HG03469 (cell line): ENCODE data around the gene SPATA46.
"Not testable (repeated sequence)": the region's sequence is repeated elsewhere in the genome, so short reads cannot be mapped to it uniquely, and the experiment has no call there.

ENCODE experiments used
- ATAC-seq: cut with Tn5 transposase; IDR thresholded peaks from one replicate; pipeline ENCODE4 v1.9.1; 2021; ENCODE audit warnings: mild to moderate bottlenecking, moderate library complexity, moderate number of reproducible peaks; ENCODE audit not compliant: unreplicated experiment

SPATA46 gene, protein sequence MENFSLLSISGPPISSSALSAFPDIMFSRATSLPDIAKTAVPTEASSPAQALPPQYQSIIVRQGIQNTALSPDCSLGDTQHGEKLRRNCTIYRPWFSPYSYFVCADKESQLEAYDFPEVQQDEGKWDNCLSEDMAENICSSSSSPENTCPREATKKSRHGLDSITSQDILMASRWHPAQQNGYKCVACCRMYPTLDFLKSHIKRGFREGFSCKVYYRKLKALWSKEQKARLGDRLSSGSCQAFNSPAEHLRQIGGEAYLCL

DNA sequence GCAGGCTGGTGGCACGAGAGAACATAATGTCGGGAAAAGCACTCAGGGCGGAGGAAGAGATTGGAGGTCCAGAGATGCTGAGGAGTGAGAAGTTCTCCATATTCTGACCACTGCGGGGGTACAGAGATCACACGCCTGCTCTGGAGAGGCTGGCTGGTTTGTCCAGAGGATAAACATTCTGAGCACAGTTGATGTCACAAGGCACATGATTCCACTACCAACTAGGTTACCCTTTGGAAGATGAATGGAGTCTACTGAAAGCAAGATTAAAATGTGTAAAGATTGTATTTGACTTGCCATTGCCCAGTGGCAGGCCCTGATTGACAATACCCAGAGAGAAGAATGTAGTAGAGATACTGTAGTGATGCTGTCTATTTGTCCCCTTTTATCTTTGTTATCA lies at the start of gene SPATA46:
SPATA46 (minus strand) TSS at position 164 of the 400 bp plus-strand sequence; CDS start at position 100, 64 bp downstream.
- ATAC-seq: no peak

DNA sequence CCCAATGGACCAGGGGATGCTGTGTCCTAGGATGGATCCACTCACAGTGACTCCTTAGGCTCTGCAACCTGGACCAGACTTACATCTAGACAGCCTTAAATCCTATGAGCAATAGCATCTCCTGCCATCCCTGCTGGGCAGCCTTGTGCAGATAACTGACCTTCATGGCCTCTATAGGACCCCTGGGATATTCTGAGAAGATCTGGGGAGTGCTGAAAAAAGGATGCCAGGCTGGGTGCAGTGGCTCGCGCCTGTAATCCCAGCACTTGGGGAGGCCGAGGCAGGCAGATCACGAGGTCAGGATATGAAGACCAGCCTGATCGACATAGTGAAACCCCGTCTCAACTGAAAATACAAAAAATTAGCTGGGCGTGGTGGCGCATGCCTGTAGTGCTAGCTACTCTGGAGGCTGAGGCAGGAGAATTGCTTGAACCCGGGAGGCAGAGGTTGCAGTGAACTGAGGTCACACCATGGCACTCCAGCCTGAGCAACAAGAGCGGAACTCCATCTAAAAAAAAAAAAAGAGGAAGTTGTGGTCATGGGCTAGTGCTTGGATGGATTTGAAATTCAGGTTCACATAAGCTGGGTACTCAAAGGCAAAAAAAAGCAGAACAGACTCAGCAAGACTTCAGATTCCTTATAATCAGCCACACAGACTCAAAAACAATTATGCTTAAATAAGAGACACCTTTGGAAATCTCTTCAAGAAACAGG lies 46.2 kb upstream of the SPATA46 start:
- no peak for ATAC-seq

DNA sequence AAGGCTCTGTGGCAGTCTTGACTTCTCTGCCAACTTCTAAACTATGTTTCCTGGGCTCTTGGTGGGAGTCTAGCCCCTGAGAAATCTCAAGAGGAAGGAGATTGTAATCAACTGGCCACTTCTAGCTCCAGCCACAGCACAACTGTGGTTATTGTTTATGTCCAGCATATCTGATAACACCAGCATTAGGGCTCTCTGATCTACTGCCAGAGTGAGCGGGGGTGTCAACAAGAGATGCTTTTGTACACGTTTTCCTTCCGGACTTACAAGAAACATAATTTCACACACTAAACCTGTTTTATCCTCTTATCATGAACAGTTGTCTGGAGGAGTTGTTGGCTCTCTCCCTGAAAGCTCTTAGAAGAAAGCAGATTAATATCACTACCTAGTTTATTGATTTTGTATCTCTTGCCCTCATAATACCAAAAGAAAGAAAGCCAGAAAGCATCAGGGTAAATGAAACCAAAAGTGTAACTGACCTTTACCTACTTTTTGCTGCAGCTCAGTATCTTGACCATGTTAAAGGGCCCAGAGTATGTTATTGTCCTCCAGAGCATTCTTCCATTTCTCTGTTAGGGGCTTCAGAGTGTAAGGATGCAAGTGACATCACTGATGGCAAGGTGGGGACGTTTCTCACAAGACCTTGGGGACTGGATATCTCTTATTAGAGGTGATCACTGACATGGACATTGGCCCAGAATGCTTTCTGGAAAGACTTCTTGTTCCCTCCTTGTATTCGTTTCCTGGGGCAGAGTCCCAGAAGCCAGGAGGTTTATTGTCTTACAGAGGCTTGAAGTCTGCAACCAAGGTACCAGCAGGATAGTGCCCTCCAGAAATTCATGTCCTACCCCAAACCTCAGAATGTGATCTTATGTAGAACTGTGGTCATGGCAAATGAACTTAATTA lies 44.9 kb upstream of the SPATA46 start:
- no peak for ATAC-seq

DNA sequence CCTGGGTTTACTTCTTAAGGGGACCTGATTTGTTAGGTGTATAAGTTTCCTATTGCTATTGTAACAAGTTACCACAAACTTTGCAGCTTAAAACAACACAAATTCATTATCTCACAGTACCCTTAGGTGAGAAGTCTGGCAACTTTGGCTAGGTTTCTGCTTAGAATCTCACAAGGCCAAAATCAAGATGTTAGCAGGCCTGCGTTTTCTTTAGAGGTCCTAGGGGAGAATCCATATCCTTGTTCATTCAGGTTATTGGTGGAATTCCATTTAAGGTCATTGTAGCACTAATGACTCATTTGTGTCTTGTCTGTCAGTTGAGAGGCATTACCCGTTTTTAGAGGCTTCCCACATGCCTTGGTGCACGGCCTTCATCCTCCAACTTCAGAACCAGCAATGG lies 43.5 kb upstream of the SPATA46 start:
- no peak for ATAC-seq

DNA sequence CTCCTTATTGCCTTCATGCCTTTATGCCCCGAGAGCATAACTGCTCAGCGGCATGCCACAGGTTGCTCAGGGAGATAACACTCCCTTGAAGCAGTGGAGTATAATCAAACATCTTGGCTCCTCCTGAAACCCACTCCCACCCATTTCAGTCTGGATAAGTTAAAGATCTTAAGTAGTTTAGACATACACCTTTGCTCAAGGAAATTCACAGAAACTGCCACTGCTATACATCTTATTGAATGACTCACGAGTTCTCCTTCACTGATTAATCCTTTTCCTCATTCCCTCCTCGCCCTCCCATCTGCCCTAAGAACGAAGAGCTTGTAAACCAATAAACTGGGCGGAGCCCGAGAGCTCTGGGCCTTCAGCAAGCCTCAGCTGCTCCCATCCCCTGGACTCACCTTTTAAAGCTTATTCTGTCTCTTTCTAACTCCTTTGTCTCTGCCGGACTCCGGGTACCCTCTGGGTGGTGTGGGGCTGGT lies 42.8 kb upstream of the SPATA46 start:
- ATAC-seq: not testable (repeated sequence)

DNA sequence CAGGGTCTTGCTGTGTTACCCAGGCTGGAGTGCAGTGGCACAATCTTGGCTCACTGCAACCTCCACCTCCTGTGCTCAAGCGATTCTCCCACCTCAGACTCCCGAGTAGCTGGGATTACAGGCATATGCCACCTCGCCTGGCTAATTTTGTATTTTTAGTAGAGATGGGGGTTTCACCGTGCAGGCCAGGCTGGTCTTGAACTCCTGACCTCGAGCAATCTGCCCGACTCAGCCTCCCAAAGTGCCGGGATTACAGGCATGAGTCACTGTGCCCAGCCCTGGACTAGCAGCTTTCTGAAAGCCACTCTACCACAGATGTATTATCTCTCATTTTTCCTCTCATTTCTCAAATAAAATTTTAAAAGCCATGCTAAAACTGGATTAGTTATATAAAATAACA lies 41.9 kb upstream of the SPATA46 start:
- not testable (repeated sequence) for ATAC-seq

DNA sequence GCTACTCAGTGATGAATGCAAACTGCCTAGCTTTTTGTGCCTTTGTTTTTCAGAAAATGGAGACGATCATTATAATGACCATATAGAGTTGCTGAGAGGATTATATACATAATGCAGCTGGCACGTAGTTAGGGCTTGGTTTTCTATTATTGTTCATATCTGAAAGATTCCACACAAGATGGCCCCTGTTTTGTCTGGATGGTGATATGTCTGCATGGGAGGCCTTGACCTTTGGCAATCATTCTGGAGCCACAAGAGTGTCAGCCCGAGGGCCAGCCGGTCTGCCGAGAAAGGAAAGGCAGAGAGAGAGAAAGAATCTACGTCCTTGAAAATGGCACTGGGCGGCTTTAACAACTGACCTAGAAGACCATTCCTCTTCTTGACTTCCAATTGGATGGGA lies 41.0 kb upstream of the SPATA46 start:
- no peak for ATAC-seq

DNA sequence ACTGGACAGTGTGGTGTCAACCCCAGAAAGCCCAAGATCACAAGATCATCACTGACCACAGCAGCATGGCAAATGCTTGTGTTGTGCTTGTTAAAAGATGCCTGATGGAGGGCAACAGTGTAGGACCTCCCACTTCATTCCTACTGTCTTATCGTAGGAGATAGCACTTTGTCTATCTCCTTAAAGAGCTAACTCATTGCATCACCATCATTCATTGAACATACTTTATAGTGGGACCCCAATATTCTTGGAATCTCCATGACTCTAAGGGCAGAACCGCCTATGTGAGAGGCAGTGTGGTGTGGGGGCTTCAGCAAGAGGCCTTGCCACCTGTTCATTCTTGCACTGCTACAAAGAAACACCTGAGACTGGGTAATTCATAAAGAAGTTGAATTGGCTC lies 40.3 kb upstream of the SPATA46 start:
- no peak for ATAC-seq

DNA sequence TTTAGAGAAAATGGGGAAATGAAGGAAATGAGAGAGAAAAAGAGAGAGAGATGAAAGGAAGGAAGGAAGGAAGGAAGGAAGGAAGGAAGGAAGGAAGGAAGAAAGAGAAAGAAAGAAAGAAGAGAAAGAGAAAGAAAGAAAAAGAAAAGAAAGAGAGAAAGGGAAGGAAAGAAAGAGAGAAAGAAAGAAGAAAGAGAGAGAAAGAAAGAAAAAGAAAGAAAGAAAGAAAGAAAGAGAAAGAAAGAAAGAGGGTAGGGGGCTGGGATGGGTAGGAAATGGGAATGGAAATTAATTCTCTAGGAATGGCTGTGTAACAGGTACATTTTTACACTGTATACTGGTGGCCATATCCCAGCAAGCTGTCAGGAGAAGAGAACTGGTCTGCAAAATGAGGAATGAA lies 39.6 kb upstream of the SPATA46 start:
- ATAC-seq: no peak

DNA sequence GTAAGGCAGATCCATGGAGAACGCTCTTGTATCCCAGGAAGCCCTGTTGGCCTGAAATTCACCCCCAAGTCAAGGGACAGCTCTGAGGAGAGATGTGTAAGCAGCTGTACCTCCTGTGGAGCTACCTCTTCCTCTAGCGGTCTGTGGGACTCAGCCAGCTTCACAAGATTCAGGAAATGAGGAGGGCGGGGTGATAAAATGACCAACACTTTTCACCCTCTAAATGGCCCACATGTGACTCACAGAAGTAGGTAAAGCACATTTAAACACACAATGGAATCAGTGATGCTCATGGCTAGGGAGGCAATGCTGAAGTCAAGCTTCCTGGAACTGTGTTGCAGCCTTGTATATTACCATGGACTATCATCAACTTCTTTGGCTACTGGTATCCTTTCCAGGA lies 35.3 kb upstream of the SPATA46 start, which contains the start of gene SH2D1B:
SH2D1B (minus strand) TSS at position 135 of the 400 bp plus-strand sequence; CDS start at position 15, 120 bp downstream.
- no peak for ATAC-seq

DNA sequence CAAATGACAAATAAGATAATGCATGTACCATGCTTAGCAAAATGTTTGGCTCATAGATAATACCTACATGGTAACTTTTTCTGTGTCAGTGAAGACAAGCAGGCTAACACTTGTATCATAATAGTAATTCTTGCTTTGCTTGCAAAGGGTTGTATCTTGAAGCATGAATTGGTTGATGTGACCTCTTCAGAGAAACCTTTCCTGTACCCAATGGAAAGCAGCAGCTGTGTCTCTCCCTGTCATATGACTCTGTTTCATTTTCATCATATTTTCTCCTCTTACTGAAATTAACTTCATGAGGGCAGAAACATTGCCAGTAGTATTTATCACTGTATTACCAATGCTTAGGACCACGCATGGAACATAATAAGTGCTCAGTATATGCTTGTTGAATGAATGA lies 30.9 kb upstream of the SPATA46 start:
- ATAC-seq: no peak

DNA sequence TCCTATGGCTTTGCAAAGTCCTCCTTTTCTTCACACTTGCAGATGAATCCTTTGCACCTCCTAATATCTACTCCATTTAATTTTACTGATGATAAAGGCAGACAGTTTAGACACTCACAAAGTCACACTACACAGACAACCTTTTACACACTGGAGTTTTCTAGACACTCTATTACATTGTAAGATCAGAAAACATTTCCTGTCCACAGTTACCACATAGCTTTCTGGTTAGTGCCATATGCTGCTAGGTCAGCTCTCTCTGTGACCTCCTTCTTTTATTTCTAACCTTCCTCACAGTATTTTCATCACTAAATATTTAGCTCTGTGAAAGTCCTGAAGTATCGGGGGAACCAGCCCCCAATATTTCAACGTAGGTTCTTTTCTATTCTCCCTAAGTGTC lies 30.2 kb upstream of the SPATA46 start:
- no peak for ATAC-seq

DNA sequence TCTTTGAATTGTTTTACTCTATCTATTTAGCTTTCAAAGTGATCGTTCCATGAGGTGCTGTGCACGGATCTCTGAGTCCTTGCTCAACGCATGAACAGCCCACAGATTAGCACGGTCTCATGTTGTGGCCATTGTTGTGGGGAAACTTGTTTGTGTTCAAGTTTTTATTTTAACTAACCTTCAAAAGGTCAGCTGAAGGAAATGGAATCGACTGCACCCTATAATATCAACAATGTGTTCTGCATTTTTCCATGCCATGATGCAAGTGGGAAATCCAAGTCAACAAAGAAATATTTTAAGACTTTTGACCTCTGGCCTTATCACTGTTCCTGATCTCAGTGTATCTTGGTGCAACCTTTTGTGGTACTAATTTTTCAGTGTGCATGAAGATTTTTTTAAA lies 29.1 kb upstream of the SPATA46 start:
- ATAC-seq: no peak

DNA sequence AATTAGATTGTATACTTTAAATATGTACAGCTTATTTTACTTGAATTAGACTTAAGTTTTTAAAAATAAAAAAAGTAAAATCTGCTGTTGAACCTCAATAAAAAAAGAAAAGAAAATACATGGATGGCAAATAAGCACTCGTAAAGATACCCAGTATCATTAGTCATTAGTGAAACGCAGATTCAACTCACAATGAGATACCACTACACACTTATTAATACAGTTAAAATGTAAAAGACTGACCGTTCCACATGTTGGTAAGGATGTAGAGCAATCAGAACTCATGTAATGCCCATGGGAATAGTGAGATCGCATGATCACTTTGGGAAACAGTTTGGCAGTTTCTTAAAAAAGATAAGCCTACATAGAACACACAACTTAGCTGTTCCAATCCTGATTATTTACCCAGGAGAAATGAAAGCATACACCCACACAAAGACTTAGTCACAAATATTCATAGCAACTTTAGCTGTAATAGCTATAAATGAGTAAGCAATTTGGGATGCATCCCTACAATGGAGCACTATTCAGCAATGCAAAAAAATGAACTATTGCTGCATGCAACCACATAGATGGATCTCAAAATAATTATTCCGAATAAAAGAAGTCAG lies 28.0 kb upstream of the SPATA46 start:
- no peak for ATAC-seq

DNA sequence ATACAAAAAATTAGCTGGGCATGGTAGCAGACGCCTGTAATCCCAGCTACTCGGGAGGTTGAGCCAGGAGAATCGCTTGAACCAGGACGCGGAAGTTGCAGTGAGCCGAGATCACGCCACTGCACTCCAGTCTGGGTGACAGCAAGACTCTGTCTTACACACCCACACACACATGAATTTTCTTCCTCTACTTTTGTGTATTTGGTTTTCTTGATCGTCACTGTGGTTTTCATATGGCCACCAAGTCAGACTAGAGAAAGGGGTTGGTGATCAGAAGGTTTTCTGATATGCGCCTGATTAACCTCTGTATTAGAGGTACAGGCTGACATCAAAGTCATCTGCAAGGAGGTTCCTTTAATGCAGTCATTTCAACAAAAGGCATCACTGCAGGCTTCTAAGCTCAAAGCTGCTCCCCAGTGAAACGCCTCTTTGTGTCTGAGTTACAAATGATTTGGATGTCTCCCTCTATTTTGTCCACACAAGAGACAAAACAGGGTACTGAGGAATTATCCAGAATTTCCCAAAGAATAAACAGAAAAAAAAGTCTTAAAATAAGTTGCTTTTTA lies 24.2 kb upstream of the SPATA46 start:
- no peak for ATAC-seq

DNA sequence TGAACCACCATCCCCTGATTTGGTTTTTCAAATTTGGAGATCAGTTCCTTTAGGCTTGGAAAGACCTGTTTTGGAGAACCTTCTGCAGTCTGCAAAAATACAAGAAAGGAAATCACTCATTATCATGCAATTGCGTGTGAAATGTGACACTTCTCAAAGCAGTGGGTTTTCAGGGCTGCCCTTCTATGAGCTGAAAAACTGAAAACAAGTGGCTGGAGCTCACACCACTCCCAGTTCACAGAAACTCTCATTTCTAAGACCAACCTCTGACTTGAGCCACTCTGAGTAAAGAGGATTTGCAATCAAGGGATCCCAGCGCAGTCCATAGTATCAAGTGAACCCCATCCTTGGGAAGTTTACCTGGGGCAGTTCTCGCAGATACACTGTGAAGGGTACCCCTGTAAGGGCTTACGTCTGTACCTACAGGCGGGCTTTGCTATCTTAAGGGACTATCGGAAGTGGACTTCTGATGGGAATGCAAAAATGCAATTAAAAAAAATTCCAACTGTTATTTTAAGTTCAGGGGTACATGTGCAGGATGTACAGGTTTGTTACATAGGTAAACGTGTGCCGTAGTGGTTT lies 22.4 kb upstream of the SPATA46 start:
- no peak for ATAC-seq

DNA sequence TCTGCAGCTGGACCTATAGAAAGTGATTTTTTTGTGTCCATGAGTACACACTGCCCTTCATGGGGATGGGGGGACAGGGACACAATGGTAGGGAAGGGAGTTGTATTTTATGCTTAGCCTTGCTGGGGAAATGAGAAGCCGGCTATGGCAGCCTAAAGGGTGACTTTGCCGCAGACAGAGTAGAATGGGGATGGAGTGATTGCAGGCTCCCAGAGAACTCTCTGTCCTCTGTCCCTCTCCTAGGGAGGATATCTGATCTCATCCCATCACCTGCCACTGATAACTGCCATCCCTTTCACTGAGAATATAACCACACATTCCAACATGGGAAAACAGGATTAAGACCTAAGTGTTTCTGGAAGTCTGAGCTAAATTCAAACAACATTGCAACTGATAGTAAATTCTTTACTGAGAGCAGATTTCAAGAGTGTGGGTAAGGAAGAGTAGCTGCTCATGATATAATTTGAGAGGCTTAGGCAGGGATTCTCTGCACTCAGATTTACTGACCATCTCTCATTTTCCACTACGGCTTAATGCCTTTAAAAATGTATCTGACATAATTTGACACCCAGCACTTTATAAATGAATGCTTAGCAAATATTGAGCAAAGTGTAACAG lies 21.4 kb upstream of the SPATA46 start:
- ATAC-seq: no peak

DNA sequence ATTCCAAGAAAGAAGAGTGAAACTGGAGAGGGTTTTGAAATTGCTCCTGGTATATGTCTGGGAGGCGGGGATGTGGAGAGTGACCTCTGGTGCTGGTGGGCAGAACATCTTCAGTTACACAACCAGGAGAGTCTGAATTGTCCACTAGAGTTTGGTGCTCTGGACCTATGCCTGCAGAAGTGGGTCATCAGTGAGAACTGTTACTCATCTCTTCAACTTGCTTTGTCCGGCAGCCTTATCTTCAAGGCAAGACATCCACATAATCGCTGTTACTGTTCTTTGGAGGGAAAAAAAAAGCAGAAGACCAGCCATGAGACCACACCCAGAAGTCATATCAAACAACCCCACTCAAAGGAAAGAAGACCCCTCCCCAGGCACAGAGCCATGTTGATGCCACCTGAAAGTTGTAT lies 20.4 kb upstream of the SPATA46 start:
- no peak for ATAC-seq

DNA sequence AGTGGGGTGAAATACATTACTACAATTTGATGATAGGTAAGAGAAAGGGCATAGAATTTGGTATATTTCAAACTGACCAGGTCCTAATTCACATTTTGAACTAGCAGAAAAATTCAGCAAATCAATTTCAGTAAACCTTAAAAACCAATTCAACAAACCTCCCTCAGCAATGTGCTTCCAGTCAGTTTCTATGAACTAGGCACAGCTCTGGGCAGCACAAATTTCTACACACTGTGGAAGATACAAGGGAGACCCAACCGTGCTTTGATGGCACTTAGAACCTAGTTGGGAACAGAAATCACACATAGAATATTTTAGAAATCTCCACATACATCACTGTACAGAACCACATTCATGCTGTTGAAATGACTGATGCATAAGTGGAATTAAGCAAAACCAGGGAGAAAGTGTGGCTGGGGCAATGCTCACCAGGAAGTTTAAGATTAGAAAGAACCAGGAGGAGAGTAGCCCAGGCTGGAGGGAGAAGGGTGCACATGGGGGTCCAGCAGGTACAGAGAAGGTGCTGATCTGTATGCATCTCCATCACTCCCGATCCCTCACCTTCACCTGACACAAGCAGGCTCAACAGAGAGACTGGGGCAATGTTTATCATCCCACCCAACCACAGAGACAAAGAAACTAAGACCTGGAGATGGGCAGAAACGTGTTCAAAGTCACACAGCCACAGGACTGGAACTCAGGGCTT lies 19.7 kb upstream of the SPATA46 start:
- no peak for ATAC-seq
